ENCODE measurements around the gene TBC1D22A. TPM values are rescaled to one million over a fixed set of nuclear protein-coding genes. Genes with fewer than 3 reads are reported as not detected.

TBC1D22A gene
- total RNA-seq, 2 experiments from 2014 or later = 47.2 to 49.1 TPM

GRCh38 chr22:46935506-46936377 is 173.3 kb downstream of the TBC1D22A start:
- H3K27me3 Mint-ChIP-seq = no peaks in the 10 kb centered on the region
- H3K36me3 Mint-ChIP-seq = peaks cover 17% of the 10 kb centered on the region
- H3K4me1 Mint-ChIP-seq = peaks cover 24% of the 10 kb centered on the region
- DNase-seq (no peak), ATAC-seq (ENCODE audit: low read depth) (no peak)
- H3K9me3 Mint-ChIP-seq = no peaks in the 10 kb centered on the region
- H3K4me3 Mint-ChIP-seq = no peak overlapping the region
- no peak overlapping the region for H3K27ac Mint-ChIP-seq
- POLR2A ChIA-PET = no interaction called here

- POLR2A ChIA-PET = no interaction called here
- no peak overlapping the region for H3K4me3 Mint-ChIP-seq
- H3K27me3 Mint-ChIP-seq = no peaks in the 10 kb centered on the region
- ATAC-seq (ENCODE audit: low read depth) = no peak
- H3K27ac Mint-ChIP-seq = no peak overlapping the region
- H3K36me3 Mint-ChIP-seq = peaks cover 16% of the 10 kb centered on the region
- no peak for DNase-seq
- no peaks in the 10 kb centered on the region for H3K9me3 Mint-ChIP-seq
- peaks cover 24% of the 10 kb centered on the region for H3K4me1 Mint-ChIP-seq
These were observed 174.0 kb downstream of the TBC1D22A start for GRCh38 chr22:46936378-46936903.

GRCh38 chr22:46937185-46937584 is 174.7 kb downstream of the TBC1D22A start:
- ATAC-seq (ENCODE audit: low read depth) (no peak), DNase-seq (no peak)
- H3K27me3 Mint-ChIP-seq = no peaks in the 10 kb centered on the region
- H3K4me1 Mint-ChIP-seq = peaks cover 24% of the 10 kb centered on the region
- H3K4me3 Mint-ChIP-seq = no peak overlapping the region
- no peaks in the 10 kb centered on the region for H3K9me3 Mint-ChIP-seq
- H3K36me3 Mint-ChIP-seq = peaks cover 13% of the 10 kb centered on the region
- H3K27ac Mint-ChIP-seq = no peak overlapping the region
- POLR2A ChIA-PET = no interaction called here

- Mint-ChIP-seq H3K27me3 (no peaks in the 10 kb centered on the region), H3K27ac (no peak overlapping the region), H3K36me3 (peaks cover 13% of the 10 kb centered on the region), H3K9me3 (no peaks in the 10 kb centered on the region), H3K4me1 (peaks cover 22% of the 10 kb centered on the region), H3K4me3 (no peak overlapping the region)
- POLR2A ChIA-PET = no interaction called here
- no peak for DNase-seq
- no peak for ATAC-seq (ENCODE audit: low read depth)
These were observed 175.5 kb downstream of the TBC1D22A start for GRCh38 chr22:46937939-46938338.

GRCh38 chr22:46941968-46942798 is 179.7 kb downstream of the TBC1D22A start:
- no peaks in the 10 kb centered on the region for H3K9me3 Mint-ChIP-seq
- H3K4me1 Mint-ChIP-seq = no peaks in the 10 kb centered on the region
- peaks cover 6% of the 10 kb centered on the region for H3K36me3 Mint-ChIP-seq
- H3K4me3 Mint-ChIP-seq = no peak overlapping the region
- no peak overlapping the region for H3K27ac Mint-ChIP-seq
- no peak for ATAC-seq (ENCODE audit: low read depth)
- H3K27me3 Mint-ChIP-seq = no peaks in the 10 kb centered on the region
- no peak for DNase-seq
- POLR2A ChIA-PET = no interaction called here

GRCh38 chr22:46942799-46943785 is 180.6 kb downstream of the TBC1D22A start:
- no peaks in the 10 kb centered on the region for H3K27me3 Mint-ChIP-seq
- H3K4me1 Mint-ChIP-seq = peaks cover 5% of the 10 kb centered on the region
- no peak for ATAC-seq (ENCODE audit: low read depth)
- no peak for DNase-seq
- H3K4me3 Mint-ChIP-seq = no peak overlapping the region
- H3K27ac Mint-ChIP-seq = no peak overlapping the region
- H3K9me3 Mint-ChIP-seq = no peaks in the 10 kb centered on the region
- POLR2A ChIA-PET = no interaction called here
- H3K36me3 Mint-ChIP-seq = peaks cover 6% of the 10 kb centered on the region

GRCh38 chr22:46945481-46945880 is 183.0 kb downstream of the TBC1D22A start:
- POLR2A ChIA-PET = no interaction called here
- DNase-seq = no peak
- ATAC-seq (ENCODE audit: low read depth) = no peak
- Mint-ChIP-seq H3K36me3 (peaks cover 5% of the 10 kb centered on the region), H3K9me3 (no peaks in the 10 kb centered on the region), H3K27ac (no peak overlapping the region), H3K4me3 (no peak overlapping the region), H3K27me3 (no peaks in the 10 kb centered on the region), H3K4me1 (peaks cover 5% of the 10 kb centered on the region)

- Mint-ChIP-seq H3K27ac (no peak overlapping the region), H3K9me3 (no peaks in the 10 kb centered on the region), H3K4me3 (no peak overlapping the region), H3K36me3 (peaks cover 5% of the 10 kb centered on the region), H3K27me3 (no peaks in the 10 kb centered on the region), H3K4me1 (peaks cover 5% of the 10 kb centered on the region)
- POLR2A ChIA-PET = no interaction called here
- ATAC-seq (ENCODE audit: low read depth) (no peak), DNase-seq (no peak)
These were observed 184.0 kb downstream of the TBC1D22A start for GRCh38 chr22:46946383-46946962.

- no peak for DNase-seq
- POLR2A ChIA-PET = no interaction called here
- no peak for ATAC-seq (ENCODE audit: low read depth)
- Mint-ChIP-seq H3K27me3 (no peaks in the 10 kb centered on the region), H3K27ac (no peak overlapping the region), H3K4me3 (no peak overlapping the region), H3K4me1 (peaks cover 5% of the 10 kb centered on the region), H3K9me3 (no peaks in the 10 kb centered on the region), H3K36me3 (peaks cover 7% of the 10 kb centered on the region)
These were observed 185.2 kb downstream of the TBC1D22A start for GRCh38 chr22:46947516-46948257.

- ATAC-seq (ENCODE audit: low read depth) (no peak), DNase-seq (no peak)
- Mint-ChIP-seq H3K9me3 (no peaks in the 10 kb centered on the region), H3K36me3 (peaks cover 7% of the 10 kb centered on the region), H3K27ac (no peak overlapping the region), H3K4me3 (no peak overlapping the region), H3K4me1 (peaks cover 5% of the 10 kb centered on the region), H3K27me3 (no peaks in the 10 kb centered on the region)
- POLR2A ChIA-PET = no interaction called here
These were observed 186.1 kb downstream of the TBC1D22A start for GRCh38 chr22:46948411-46949144.

- no peak for ATAC-seq (ENCODE audit: low read depth)
These were observed 188.9 kb downstream of the TBC1D22A start for GRCh38 chr22:46951350-46951749.

GRCh38 chr22:46951973-46952372 is 189.5 kb downstream of the TBC1D22A start:
- no peak for DNase-seq
- no peak overlapping the region for H3K4me3 Mint-ChIP-seq
- H3K36me3 Mint-ChIP-seq = peaks cover 9% of the 10 kb centered on the region
- H3K27ac Mint-ChIP-seq = no peak overlapping the region
- no peaks in the 10 kb centered on the region for H3K27me3 Mint-ChIP-seq
- no peak for ATAC-seq (ENCODE audit: low read depth)
- POLR2A ChIA-PET = no interaction called here
- no peaks in the 10 kb centered on the region for H3K9me3 Mint-ChIP-seq
- H3K4me1 Mint-ChIP-seq = peaks cover 7% of the 10 kb centered on the region

More at GRCh38 chr22:46951350-46951749, 188.9 kb downstream of the TBC1D22A start:
- no peak overlapping the region for H3K4me3 Mint-ChIP-seq
- H3K9me3 Mint-ChIP-seq = no peaks in the 10 kb centered on the region
- no peak for DNase-seq
- no peak overlapping the region for H3K27ac Mint-ChIP-seq
- H3K27me3 Mint-ChIP-seq = no peaks in the 10 kb centered on the region
- peaks cover 5% of the 10 kb centered on the region for H3K4me1 Mint-ChIP-seq
- peaks cover 7% of the 10 kb centered on the region for H3K36me3 Mint-ChIP-seq
- POLR2A ChIA-PET = no interaction called here
